NCI-H2029 treated with DMSO at 0.1 percent for 48 hours (cell line): ENCODE results near the gene KLHDC8B.
A peak's percentile ranks its signal among the peaks of the same experiment; 100 is the strongest.

Source experiments
- DNase-seq: peaks from one replicate; lab custom pipeline; 2025; lab: John Stamatoyannopoulos, UW

Gene KLHDC8B

DNA sequence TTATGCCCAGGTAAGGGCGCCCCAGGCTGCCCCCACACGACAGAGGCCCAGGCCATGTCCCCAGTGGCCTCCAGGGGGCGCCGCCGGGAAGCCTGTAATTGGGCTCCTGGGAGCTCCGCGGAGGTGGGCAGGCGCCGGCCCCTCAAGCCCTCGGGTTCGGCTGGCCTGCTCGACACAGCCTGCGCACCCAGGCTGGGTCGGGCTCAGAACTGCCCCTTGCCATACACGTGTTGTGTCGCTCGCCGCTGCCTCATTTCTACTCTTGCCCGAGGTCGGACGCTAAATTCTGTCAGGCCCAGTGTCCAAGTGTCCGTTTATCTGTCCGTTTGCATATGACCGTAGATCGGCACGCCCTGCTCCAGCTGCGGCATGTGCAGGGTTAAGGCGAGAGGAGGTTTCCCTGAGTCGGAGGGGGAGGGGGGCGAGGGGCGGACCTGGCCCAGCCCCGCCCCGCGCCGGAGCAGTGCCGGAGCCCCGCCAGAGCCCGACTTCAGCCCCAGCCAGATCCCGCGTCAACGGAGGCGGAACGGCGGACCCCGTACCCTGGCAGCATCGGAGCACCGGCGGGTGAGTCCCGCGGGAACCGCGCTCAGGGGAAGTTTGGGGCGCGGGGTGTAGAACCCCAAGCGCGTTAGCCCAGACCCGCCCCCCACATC lies at the start of gene KLHDC8B:
Gene KLHDC8B (plus strand): TSS at position 480 of the 656 bp plus-strand sequence. CDS start 1,172 bp downstream, outside the sequence.
- peak; percentile 26 for DNase-seq

DNA sequence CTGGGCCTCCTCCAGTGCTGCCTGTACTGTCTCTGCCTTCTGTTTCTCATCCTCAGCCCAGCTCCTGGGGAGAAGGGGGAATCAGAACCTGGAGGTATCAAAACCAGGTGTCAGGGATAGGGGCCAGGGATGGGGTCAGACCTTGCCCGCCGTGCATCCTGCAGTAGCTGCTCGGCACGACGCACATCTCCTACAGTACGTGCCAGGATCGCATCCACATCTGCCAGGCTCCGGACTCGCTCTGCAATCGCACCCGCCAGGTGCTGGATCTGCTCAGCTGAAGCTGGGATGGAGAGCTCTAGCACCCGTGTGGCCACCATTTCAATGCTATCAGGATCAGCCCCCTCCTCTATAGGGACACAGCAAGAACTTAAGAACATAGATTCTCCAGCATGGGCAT lies 49.4 kb upstream of the KLHDC8B start:
- no peak for DNase-seq

DNA sequence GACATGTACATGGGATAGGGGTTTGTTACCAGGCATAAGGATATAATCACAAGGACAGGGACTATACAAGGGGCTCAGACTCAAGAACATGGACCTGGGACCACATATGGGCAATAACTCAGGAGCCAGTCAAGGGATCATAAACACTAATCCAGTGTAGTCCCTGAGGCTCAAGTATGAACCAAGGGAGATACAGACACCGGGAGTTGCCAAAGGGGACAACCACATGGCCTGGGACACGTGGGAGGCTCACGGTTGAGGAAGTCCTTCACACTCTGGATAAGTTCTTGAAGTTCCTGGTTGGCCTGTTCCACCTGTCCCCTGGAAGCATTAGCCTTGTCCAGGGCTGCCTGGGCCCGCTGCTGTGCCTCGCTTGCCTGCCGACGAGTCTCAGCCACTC lies 48.9 kb upstream of the KLHDC8B start:
- no peak for DNase-seq

DNA sequence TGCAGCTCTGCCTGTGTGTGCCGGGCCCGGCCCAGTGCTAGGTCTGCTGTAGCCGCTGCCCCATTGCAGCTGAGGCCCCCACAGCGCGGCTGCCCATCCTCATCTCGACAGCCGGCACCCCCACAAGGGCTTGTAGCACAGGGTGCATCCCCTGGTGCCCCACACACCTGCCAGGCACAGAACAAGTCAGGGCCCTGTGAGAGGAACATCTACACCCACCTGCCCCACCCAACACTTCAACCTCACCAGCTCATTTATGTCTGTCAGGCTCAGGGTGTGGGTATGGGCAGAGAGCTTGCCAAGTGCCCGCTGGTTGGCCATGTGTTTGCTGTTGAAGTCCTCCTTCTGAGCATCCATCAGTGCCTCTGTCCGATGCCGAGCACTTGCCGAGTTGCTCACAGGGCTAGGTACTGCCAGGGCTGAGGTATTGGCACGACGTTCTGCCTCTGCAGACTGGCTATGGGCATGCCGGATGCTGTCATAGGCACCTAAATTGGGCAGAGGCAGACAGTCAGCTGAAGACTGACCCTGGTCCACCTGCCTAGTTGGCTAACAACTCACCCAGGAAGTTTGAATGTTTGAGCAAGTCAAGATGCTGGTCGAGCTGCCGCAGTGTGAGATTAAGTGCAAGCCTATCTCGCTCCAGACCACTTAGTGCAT lies 48.4 kb upstream of the KLHDC8B start:
- no peak for DNase-seq

DNA sequence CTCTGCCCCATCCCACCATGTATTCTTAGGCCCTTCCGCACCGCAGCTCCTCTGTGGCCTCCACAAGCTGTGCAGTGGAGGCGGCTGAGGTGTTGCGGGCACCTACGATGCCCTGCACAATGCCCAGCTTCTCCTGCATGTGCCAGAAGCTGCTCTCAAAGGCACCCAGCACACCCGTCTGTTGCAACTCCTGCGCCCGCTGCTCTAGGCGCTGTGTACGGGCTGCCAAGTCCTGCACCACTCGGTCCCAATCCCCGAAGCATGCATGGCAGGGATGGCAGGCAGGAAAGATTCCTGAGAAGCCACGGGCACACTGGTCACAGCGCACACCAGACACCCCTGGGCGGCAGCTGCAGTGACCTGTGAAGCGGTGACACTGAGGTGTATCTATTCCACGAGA lies 47.7 kb upstream of the KLHDC8B start:
- no peak for DNase-seq

DNA sequence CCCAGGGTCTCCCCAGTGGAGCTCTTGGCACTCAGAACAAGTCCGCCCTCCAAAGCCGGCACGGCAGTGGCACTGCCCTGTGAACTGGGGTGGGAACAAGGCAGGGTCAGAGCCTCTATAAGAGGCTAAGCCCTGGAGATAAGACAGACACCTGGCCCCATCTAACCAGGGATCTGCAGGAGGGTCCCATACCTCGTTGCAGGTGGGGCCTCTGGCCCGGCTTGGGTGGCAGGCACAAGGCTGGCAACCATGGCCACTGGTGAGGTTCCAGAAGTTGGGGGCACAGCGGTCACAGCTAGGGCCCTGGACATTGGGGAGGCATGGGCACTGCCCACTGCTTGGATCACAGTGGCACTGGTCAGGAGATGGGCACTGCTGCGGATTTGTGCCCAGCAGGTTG lies 47.2 kb upstream of the KLHDC8B start:
- DNase-seq = no peak

DNA sequence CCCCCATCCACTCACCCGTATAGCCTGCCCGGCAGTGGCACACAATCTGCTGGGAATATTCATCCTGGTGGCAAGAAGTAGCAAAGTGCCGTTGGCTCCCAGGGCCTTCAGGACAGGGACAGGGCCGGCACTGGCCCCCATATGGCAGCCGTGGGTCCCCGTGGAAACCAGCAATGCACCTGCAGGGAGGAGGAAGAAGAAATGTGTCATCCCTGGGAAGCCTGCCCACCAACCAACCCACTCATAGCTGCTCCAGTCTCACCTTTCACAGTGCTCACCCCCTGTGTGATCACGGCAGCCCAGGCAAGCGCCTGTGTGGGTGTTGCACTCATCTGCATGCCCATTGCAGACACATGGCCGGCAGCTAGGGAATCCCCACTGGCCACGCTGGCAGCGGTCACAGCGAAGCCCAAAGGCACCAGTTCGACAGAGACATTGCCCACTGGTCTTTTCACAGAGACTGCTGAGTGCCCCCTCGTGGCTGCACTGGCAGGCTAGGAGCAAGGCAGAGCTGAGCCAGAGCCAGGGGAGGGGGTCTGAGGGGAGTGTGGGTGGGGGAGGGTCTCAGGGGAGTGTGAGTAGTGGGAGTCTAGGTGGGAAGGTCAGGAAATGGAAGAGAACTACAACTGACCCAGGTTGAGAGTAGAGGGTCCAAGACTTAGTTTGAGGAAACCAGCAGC lies 46.3 kb upstream of the KLHDC8B start:
- no peak for DNase-seq

DNA sequence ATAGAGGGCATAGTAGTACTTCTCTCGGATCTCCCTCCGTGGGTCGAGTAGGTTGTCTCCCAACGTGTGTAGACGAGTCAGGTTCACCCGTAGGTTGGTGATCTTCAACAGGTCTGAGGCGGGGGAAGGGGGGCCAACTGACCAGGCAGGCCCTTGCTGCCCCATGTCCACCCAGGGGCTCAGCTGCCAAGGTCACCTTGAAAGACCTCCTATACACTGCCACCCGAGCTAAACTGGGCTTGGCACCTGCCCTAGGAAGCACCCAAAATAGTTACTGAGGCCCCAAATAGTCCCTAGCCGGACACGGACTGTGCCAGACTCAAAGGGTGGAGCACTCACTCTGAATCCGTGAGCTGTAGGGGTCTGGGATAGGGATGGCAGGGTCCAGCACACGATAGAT lies 40.4 kb upstream of the KLHDC8B start:
- DNase-seq = no peak

DNA sequence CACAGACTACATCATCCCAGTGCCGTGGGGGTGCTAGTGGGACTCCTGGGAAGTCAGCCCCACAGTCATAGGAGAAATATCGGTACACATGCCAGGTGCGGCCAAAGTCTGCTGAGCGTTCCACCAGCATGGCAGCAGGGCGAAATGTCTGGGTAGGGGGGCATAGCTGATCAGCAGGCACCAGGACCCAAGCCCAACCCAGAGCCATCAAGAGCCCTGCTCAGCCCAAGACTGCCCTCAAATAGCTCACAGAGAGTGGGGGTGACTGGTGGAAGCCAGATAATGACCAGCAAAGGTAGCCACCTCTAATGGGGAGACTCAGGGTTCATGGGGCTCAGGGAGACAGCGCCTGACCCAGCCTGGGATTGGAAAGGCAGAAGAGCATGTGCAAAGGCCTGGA lies 39.8 kb upstream of the KLHDC8B start:
- DNase-seq = no peak

DNA sequence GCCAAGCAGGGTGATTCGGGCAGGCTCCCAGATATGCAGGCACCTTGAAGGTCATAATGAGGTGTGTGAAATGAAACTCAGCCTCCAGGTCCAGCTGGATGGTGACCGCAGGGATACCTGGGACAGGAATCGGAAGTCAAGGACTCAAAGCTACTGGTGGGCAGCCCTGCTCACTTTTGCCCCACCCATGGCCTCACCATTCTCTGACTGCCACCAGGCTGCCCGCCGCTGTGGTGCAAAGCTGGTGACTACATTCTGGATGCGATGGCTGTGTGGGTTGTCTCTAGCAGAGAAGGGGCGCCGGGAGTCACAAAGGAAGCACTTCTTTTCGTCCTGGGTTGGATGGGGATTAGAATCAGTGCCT lies 39.3 kb upstream of the KLHDC8B start:
- no peak for DNase-seq

DNA sequence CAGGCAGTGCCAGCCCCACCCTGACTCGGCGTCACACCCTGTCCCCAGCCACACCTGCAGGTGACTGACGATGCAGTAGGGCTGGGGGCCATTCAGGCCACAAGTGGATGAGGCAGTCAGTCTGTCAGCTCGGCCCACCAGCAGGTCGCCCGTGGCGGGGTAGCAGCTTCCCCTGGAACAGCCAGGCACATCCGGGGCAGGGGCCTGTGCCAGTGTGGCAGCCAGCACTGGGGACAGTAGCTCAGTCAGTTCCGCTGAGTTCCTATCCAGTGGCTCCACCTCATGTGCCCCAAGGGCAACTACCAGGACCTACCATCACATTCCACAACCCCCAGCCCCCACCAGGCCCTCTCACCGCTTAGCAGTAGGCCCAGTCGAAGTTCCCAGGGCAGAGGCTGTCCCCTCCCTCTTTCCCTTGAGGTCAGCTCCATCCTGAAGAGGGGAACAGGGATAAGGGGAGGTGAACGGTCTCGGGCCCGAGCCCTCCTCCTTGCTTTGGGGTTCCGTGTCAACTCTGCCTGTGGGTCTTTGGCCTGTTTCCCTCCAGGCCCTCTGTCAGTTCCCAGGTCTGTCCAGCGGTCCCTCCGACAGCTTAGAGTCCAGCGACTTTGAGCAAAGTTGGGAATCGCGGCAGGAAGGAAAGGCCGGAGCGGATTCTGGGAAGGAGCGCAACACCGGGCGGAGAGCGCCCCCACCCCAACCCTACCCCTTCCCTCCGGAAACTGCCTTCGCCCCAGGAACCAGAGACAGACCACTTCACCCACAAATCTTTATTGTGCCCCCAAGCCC lies 38.8 kb upstream of the KLHDC8B start, which contains the start of gene LAMB2:
Gene LAMB2 (minus strand): TSS at position 614 of the 789 bp plus-strand sequence. CDS start 183 bp downstream, at position 431.
- DNase-seq = no peak

DNA sequence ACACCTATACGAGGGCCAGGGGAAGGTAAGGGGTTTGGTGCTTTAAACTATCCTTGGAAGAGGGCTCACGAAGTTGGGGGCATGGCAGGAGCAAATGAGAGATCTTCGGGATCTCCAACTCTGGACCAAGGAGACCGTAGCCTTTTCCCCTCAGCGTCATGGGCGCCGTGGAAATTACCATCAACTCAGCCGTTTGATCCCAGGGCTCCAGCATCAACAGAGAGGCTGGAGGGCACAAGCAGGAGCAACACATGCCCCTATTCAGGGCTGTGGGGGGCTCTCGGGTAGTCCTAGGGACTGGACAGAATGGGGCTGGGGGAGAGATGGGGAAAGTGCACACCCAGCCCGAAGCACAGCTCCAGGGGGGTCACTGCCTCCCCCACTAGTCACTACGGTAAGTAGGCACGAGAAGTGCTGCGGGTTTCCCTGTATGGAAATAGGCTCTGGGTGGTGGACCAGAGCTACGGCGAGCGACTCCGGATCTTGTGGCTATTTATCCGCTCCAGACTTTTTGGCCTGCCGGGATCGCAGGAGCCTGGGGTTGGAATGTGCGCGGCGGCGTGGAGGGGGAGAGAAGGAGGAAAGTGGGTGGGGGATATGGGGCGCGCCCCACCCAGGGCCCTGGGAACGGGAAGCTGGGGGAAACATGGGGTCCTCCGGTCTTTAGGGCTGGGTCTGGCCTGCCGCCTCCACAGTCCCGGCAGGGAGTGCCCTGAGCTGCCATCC lies 38.0 kb upstream of the KLHDC8B start:
- DNase-seq = no peak

DNA sequence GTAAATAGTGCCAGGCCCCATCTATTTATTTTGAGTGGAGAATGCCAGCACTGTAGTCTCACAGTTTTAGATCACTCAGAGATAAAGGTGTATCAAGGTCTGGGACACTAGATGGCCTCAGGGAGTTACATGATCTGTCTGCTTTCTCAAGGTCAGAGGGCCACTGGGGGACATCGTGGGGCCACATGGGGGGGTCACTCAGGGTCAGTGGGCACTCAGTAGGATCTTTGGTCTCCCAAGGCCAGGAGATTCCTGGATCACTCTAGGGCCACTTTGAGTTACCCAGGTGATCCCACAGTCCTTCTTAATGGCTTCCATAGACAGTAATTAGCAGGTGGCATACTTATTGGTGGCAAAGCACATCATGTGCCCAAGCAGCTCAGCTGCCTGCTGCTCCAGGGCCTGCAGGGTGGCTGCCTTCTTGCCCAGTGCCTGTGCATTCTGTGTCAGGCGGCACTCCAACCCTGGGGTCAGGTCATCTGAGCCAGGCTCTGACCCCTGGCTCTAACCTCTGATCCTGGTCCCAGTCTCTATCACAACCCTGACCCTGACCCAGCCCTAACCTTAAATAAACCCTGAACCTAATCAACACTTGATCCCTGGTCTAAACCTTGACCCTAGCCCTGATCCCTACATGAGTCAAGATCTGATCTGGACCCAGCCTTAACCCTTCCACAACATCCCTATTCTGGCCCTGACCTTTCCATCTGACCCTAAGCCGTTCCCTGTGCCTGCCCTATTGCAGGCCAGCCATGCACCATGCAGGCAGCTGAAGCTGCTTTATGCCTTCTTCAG lies 36.7 kb upstream of the KLHDC8B start:
- no peak for DNase-seq

DNA sequence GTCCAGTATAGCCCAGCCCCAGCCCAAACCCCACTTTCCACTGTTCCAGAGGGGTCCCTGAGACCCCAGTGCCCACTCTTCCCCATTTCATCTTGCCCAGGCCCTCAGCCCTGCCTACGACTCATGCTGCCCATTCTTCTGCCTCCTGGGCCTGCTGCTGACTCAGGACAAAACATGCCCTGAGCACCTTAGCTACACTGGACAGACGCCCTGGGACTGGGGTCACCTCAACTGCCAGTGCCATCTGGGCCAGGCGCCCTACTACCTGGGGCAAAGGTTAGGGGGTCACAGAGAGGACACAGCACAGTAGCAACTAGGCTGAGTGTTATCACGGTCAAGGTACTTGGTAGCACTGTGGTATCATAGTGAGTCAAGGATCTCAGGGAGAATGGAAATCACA lies 35.9 kb upstream of the KLHDC8B start:
- no peak for DNase-seq

DNA sequence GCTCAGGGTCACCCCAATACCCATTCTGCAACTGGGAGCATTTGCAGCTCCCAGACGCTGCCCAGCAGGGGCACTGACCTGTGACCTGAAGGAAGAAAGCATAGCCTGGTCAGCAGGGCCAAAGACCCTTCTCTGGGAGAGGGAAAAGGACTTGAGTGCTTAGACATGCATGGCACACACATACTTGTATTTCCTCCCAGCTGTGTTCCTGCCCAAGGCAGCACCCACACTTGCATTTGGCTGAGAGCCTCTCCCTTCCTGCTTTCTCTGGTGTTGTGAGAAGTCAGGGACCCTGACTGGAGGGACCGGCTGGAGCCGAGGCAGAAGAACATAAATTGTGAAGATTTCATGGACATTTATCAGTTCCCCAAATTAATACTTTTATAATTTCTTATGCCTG lies 31.3 kb upstream of the KLHDC8B start:
- no peak for DNase-seq

DNA sequence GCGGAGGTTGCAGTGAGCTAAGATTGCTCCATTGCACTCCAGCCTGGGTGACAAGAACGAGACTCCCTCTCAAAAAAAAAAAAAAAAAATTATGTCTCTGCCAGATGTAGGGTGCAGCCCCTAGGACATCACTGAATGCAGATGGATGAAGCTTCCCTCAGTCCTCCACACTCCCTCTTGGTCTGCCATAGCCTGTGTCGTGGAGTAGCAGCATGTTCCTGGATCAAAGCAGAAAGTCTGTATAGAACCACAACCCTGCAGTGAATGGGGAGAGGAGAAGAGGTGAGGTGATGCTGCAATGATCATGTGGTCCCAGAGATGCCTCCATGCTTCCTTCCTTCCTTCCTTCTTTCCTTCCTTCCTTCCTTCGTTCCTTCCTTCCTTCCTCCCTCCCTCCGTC lies 23.2 kb upstream of the KLHDC8B start:
- no peak for DNase-seq

DNA sequence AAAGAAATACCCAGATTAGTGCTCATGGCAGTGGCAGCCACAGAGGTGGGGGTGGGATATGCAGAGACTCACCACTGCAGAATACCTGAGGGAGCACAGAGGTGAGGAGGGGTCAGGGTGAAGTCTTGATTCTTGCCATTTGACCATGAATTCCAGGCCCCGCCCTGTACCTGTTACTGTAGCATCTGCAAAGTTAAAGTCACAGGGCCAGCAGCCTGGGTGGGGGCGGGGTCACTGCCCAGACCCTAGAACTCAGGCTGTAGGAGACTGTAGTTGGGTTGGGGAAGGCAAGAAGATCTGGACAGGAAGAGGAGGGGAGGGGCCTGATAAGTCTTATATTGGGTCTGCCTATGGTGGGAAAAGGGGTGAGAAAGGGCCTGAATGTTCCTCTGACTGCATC lies 19.8 kb upstream of the KLHDC8B start:
- no peak for DNase-seq

DNA sequence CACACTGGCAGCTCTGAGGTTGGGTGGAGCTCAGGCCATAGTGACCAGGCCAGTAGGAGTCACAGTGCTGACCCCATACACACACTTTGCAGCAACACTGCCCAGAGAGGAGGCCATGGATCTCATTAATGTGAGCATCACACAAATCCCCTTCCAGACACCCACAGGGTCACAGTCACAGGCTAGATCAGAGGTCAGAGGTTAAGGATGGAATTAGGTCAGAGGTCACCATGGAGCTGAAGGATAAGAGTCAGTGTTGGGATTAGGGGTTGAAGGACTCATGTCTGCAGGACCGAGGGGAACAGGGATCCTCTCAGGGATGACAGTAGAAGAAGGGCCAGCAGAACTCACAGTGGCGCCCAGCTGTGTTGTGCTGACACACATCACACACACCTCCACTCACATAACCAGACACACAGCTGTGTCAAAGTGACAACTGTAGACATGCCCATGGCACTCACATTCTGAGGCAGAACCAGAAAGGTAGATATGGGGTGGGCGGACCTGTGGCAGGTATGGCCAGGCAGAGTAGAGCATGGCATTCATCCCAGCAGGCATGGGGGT lies 18.0 kb upstream of the KLHDC8B start:
- DNase-seq = no peak

DNA sequence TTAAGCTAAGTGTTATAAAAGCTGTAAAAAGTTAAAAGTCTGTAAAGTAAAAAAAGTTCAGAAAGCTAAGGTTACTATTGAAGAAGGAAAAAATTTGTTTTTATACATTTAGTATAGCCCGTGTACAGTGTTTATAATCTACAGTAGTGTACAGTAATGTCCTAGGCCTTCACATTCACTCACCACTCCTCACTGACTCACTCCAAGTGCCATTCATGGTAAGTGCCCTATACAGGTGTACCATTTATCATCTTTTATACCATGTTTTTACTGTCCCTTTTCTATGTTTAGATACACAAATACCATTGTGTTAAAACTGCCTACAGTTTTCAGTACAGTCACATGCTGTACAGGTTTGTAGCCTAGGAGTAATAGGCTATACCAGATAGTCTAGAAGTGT lies 14.1 kb upstream of the KLHDC8B start:
- DNase-seq = no peak

DNA sequence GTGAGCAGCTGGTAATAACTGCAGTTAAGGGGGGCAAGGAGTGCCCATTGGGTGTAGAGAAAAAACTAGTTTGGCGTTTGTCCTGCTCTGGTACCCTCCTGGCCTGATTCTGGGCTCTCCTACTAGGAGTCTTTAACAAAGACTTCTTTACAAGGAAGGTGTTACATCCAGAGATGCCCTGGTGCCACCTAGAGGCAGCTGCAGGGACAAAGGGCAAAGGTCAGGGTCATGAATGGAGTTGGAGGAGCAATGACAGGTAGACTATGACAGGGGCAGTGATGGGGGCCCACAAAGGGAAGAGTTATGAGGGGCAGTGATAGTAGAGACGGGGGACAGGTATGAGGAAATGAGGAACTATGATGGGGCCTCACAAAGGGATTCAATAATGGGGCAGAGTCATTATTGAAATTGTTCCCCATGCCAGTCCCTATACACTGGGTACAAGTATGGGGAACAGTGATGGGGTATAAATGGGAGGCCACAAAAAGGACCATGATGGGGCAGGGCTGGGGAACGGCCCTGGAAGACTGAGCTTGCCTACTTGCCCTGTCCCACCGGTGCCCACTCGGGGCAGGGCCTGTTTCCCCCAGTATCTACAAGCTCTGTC lies 13.2 kb upstream of the KLHDC8B start:
- DNase-seq = no peak
